Umbilical cord (tissue), 2 donors: Measurements from ENCODE around the gene CSHL1. TPM values are rescaled to one million over a fixed set of nuclear protein-coding genes. Genes with fewer than 3 reads are reported as not detected.

Source experiments
- DNase-seq: peaks from one replicate; pipeline ENCODE4 v3.0.0-alpha.2; 2015; ENCODE audit warnings: low spot score
- total RNA-seq: library from RNA; depleted of rRNA; stranded (reverse); fragments of >200 nt; gene quantifications from one replicate; pipeline ENCODE4 v1.2.3, GENCODE V29; 2014; ENCODE audit warnings: low replicate concordance; ENCODE audit not compliant: insufficient read depth

CSHL1 gene
- 5.5 TPM for total RNA-seq

DNA sequence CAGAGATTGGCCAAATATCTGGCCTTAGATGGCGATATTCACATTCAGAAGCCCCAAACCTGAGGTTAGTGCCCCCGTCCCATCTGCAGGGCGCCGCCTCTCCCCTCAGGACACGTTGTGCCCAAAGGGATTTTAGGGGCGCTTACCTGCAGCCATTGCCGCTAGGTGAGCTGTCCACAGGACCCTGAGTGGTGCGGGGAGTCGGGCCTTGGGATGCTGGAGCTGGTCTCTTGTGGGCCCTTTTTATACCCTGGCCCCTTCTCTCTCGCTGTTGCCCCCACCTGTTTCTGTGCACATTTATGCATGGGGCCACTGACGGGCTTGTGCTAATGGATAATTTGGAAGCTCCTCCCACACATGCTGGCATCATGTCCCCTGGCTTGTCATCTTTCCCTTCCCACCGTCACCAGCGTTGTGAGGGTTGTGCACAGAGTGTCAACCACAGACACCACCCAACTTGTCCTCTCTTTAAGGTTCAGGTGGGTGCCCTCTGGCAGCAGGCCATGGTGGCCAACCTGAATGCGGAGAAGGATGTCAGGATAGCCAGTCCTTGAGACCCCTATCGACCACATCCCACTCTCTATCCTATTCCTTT, at the start of gene CSHL1:
Gene CSHL1 (minus strand): TSS at position 218 of the 595 bp plus-strand sequence. CDS start 62 bp downstream, at position 156.
- no peak for DNase-seq

DNA sequence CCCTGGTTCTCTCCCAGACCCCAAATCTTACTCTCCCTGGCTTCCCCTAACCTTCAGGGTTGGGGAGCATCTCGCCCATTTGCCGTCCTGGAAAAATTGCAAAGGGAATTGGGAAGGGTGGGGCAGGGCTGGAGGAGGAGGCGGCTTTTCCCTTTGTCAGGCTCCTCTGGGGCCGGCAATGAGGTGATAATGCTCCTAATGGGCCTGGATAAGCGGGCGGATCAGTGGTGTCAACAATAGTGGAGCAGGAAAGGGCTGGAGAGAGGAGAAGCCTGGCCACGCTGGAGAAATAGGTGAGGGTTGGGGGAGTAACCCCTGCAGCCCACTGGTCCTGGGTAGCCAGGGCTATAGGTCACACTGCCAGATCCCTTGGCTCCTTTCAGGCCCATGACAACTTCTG, 49.4 kb upstream of the CSHL1 start:
- no peak for DNase-seq

GRCh38 chr17:63960006-63960405, 48.9 kb upstream of the CSHL1 start:
- no peak for DNase-seq

- DNase-seq, result no peak
Observed at GRCh38 chr17:63956296-63956920, 45.4 kb upstream of the CSHL1 start.

- no peak for DNase-seq
Observed at GRCh38 chr17:63955791-63956190, 44.7 kb upstream of the CSHL1 start.

DNA sequence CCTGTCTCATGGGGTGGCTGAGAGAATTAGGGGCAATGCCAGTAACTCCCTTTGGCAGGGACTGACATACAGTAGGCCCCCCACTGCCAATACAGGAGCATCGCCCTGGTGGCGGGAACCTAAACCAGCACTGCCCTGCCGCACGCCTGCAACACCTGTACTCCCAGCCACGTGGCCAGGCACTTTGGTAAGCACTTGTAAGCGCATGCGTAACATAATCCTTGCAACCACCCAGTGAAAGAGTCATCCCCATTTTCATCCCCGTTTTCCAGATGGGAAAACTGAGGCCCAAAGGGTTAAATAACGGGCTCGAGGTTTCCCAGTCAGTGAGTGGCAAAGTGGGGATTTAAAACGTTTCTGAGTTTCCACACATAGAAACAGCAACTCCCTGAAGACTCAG, 44.2 kb upstream of the CSHL1 start:
- DNase-seq, result no peak

DNA sequence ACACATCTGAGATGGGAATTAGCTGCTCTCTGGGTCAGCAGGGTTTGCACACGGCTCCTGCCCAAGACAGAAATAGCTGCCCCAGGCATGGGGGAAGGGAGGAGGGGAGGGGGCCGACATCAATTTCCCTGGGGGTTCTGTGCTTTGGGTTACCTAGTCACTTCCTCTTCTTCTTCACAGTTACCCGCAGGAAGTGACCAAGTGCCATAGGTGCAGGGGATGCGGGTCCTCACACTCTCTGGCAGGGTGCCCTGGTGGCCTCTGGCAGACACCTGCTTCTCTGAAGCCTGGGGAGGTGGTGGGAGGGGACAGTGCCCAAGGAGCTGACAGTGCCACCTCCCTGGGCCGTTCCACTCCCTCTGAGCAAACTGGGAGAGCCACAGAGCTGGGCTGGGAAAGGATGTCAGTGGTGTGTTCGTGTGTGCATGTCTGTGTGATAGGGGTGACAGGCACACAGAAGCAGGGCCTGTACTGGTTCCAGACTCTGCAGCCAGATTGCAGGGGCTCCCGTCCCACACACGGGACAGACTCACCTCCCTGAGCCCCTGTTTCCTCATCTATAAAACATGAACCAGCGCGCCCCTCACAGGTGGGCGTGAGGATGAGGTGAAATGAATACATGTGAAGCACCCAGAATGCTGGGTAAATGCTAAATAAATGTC, 43.5 kb upstream of the CSHL1 start:
- DNase-seq, result no peak

GRCh38 chr17:63950940-63951907, 40.2 kb upstream of the CSHL1 start:
- no peak for DNase-seq

- DNase-seq, result no peak
Observed at GRCh38 chr17:63949576-63950250, 38.7 kb upstream of the CSHL1 start.

- no peak for DNase-seq
Observed at GRCh38 chr17:63948521-63948920, 37.5 kb upstream of the CSHL1 start.

GRCh38 chr17:63947711-63948330, 36.8 kb upstream of the CSHL1 start:
- no peak for DNase-seq

DNA sequence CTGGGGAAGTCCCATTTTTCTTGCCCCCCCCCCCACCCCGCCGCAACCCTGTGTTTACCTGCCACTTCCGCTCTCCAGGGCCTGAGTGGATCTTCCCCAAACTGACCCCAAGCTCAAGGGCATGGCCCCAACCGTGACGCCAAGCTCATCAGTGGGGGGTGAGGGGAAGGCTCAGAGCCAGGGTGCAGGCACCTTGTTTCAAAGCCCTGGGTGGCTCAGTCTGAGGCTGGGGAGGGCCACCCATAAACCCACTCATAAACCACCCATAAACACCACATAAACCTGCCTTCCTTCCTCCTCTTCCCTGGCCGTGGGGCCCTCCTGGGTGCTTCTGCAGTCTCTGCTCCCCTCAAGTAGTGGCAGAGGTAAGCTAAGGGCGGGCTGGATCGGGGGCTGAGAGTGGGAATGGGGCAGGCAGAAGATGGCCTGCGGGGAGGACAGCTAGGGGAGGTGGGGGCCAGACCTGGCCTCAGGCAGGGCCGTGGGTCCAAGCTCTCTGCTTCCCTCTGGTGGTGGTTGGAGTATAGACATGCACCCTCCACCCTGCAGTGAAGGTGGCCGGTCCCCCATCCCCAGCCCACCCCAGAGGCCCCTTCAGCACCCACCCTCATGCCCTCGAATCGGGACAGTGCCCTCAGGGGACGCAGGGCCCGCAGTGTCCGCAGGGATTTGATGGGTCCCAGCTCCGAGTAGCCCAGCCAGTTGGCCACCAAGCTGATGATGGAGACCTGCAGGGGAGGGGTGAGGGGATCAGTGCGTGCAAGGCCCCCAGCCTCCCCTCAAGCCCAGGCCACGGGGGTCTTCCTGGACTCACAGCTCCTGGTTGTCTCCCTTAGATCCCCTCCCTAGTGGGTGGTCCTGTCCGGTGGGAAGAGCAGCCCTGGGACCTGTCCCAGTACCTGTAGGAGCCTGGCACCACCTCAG, 35.6 kb upstream of the CSHL1 start:
- peak; percentile 16 for DNase-seq

DNA sequence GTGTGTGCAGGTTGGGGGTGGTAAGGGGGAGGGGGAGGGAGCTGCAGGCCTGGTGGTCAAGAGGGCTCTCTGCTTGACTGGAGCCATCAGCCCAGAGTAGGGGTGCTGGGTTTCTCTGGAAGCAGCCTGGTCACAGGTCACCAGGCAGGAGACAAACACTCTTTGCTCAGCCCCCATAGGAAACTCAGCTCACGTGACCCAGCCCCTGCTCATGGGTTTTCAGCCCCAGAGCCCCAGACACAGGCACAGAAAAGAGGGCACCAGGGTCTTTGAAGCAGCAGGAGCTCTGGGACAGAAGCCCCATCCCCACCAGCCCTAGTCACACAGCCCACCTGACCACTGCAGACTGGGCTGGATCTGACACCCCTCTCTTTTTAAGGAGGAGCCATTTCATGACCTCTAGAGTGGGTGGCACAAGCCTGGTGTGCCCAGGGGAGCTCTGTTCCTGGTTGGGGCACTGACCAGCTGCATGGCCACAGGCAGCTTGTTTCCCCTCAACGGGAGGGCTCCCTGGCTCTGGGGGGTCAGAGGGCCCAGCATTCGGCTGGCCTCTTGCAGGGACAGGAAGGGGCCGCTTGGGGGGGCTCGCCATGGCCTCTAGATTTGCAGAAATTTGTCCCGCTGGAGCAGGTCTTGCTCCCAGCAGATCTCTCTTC, 34.9 kb upstream of the CSHL1 start:
- DNase-seq, result no peak

GRCh38 chr17:63944736-63945499, 33.9 kb upstream of the CSHL1 start:
- DNase-seq, result no peak

GRCh38 chr17:63943745-63944144, 32.7 kb upstream of the CSHL1 start:
- DNase-seq, result no peak

GRCh38 chr17:63942309-63942985, 31.4 kb upstream of the CSHL1 start:
- DNase-seq, result no peak

GRCh38 chr17:63941751-63942150, 30.7 kb upstream of the CSHL1 start:
- no peak for DNase-seq

DNA sequence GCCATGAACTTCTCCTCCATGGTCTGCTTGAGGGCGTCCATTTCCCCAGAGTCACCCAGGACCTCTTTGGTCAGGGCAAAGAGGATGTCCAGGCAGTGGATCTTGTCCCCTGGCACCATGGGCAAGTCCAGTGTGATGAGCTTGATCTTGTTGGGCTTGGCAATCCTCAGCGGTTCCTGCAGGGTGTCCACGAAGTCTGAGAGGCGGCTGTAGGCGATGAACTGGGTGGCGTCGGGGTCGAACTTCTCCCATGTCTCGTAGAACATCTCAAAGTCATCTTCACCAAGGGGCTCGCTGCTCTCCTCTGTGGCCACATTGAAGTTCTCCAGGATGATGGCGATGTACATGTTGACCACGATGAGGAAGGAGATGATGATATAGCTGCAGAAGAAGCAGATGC, 30.1 kb upstream of the CSHL1 start:
- no peak for DNase-seq
